ENCODE results near the gene MAP2K4. TPM values are rescaled to one million over a fixed set of nuclear protein-coding genes. Genes with fewer than 3 reads are reported as not detected.

MAP2K4 gene
- total and polyA plus RNA-seq, 2 experiments from 2014 or later: 43.4 to 76.9 TPM

DNA sequence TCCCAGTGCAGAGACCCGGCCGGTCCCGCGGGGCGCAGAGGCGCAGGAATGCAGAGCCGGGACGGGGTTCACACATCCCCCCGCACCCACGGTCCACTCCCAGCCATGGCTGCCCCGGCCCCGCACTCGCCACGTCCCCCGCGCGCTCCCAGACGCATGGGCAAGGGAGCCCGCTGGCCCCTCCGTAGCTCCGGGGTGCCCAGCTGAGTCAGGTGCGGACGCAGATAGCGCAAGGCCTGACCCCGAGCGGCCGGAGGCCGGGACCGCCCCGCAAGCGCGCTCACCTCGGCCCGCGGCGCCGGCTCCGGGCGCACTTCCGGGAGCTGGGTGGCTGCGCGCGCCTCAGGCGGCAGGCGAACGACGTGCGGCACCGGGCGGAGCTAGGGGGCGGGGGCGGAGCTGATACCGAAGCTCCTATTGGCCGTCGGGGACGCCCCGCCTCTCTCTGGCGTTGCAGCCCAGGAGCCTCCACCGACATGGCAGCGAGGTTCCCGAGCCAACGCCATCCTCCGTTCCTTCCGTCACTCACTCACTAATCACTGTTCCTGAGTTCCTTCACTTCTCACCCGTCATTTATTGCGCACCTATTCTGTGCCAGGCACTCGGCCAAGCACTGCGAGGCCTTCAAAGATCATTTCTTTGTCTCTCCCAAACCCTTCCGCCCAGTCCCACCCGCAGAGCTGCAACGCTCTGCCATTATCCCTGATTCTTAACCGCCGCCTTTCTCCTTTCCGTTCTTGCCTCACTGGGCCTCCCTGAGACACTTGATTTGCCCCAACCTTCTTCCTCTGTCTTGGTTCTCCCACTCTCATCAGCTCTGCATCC lies 23.3 kb upstream of the MAP2K4 start, which contains the start of gene ZNF18:
Gene ZNF18, minus strand, starts transcription at position 329 of the 825 bp plus-strand sequence. CDS start 4,646 bp downstream, outside the sequence.
- TF ChIP-seq CTCF (IDR thresholded peaks at IDR 0.05; ENCODE audit: low read depth, low read length): no peak
- peak; percentile 96 to 98 for DNase-seq (ENCODE audit: low read depth in 1 of 2, low spot score in 1 of 2)
- Histone ChIP-seq H3K9me3 (ENCODE audit: low read depth) (no peaks in the 10 kb centered on the region), H3K4me1 (ENCODE audit: low read depth) (peaks cover 5% of the 10 kb centered on the region), H3K36me3 (no peaks in the 10 kb centered on the region), H3K27me3 (no peaks in the 10 kb centered on the region), H3K27ac (peak within 1 kb of the TSS; percentile 83), H3K4me3 (peak within 1 kb of the TSS; percentile 56)

DNA sequence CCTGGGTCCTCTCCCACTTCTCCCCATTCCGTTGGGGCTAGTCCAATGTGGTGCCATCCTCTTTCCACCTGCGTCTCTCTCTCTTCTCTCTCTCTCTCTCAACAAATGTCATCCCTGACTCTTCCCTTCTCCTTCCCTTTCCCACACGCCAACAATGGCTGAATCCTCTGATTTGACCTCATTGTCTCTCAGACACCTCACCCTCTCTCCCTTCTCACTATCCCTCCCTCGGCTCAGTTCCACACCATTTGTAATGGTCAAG lies 22.8 kb upstream of the MAP2K4 start:
- DNase-seq (ENCODE audit: low read depth in 1 of 2, low spot score in 1 of 2): no peak

GRCh38 chr17:11999696-12000095 lies 21.0 kb upstream of the MAP2K4 start:
- DNase-seq (ENCODE audit: low read depth in 1 of 2, low spot score in 1 of 2): peak in 1 of 2 donors; percentile 38
- H3K27ac ChIP-seq: no peak overlapping the region
- H3K9me3 ChIP-seq (ENCODE audit: low read depth): no peaks in the 10 kb centered on the region
- H3K36me3 ChIP-seq: no peaks in the 10 kb centered on the region
- H3K4me3 ChIP-seq: no peak overlapping the region
- H3K4me1 ChIP-seq (ENCODE audit: low read depth): peaks cover 5% of the 10 kb centered on the region
- no peak for TF ChIP-seq CTCF (IDR thresholded peaks at IDR 0.05; ENCODE audit: low read depth, low read length)
- H3K27me3 ChIP-seq: no peaks in the 10 kb centered on the region

More for the DNA sequence above, 22.8 kb upstream of the MAP2K4 start:
- Histone ChIP-seq H3K9me3 (ENCODE audit: low read depth) (no peaks in the 10 kb centered on the region), H3K27me3 (no peaks in the 10 kb centered on the region), H3K36me3 (no peaks in the 10 kb centered on the region), H3K27ac (peak overlapping the region; percentile 73), H3K4me3 (peak overlapping the region; percentile 56), H3K4me1 (ENCODE audit: low read depth) (peaks cover 5% of the 10 kb centered on the region)
- no peak for TF ChIP-seq CTCF (IDR thresholded peaks at IDR 0.05; ENCODE audit: low read depth, low read length)

- Histone ChIP-seq H3K9me3 (ENCODE audit: low read depth) (no peaks in the 10 kb centered on the region), H3K4me1 (ENCODE audit: low read depth) (no peaks in the 10 kb centered on the region), H3K27me3 (no peaks in the 10 kb centered on the region), H3K36me3 (no peaks in the 10 kb centered on the region), H3K4me3 (no peak overlapping the region), H3K27ac (no peak overlapping the region)
- TF ChIP-seq CTCF (IDR thresholded peaks at IDR 0.05; ENCODE audit: low read depth, low read length): no peak
- DNase-seq (ENCODE audit: low read depth in 1 of 2, low spot score in 1 of 2): no peak
Measured at GRCh38 chr17:12007466-12007865, 13.2 kb upstream of the MAP2K4 start.

DNA sequence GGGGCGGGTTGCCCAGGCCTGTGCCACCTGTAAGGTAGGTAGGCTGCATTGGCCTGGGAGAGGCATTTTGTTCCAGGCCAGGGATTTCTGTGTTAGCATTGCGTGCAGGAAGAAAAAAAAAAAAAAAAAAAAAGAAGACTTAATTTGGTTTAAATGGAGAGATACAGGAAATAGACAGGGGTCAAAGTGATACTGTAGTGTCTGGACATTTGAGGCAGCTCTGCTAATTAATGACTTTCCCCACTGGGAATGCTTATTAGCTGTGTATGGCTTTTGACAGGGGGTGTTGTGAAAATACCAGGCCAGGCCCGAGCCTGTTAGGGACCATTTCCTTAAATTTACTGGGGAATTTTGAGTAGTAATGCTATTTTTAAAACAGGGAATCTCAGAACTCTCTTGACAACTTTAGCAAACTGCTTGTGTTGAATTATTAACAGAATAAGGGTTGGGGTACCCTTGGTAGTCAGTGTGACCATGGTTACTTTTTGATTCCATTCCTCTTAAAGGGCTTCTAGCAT lies 1.0 kb downstream of the MAP2K4 start:
- Histone ChIP-seq H3K27me3 (peaks cover 8% of the 10 kb centered on the region), H3K9me3 (ENCODE audit: low read depth) (no peaks in the 10 kb centered on the region), H3K27ac (peak overlapping the region; percentile 100), H3K4me1 (ENCODE audit: low read depth) (peaks cover 2% of the 10 kb centered on the region), H3K36me3 (no peaks in the 10 kb centered on the region), H3K4me3 (peak overlapping the region; percentile 89)
- no peak for TF ChIP-seq CTCF (IDR thresholded peaks at IDR 0.05; ENCODE audit: low read depth, low read length)
- peak in 1 of 2 donors; percentile 3 for DNase-seq (ENCODE audit: low read depth in 1 of 2, low spot score in 1 of 2)

Measured in cardiac muscle cell (in vitro differentiated cells and primary cell).